ENCODE results near the gene RNU1-1. TPM values are rescaled to one million over a fixed set of nuclear protein-coding genes. Genes with fewer than 3 reads are reported as not detected.
"Not testable (repeated sequence)": the region's sequence is repeated elsewhere in the genome, so short reads cannot be mapped to it uniquely, and the experiment has no call there.

Gene RNU1-1
- total and polyA plus RNA-seq, 2 donors from 2014 or later = 26.8 to 8,605 TPM

DNA sequence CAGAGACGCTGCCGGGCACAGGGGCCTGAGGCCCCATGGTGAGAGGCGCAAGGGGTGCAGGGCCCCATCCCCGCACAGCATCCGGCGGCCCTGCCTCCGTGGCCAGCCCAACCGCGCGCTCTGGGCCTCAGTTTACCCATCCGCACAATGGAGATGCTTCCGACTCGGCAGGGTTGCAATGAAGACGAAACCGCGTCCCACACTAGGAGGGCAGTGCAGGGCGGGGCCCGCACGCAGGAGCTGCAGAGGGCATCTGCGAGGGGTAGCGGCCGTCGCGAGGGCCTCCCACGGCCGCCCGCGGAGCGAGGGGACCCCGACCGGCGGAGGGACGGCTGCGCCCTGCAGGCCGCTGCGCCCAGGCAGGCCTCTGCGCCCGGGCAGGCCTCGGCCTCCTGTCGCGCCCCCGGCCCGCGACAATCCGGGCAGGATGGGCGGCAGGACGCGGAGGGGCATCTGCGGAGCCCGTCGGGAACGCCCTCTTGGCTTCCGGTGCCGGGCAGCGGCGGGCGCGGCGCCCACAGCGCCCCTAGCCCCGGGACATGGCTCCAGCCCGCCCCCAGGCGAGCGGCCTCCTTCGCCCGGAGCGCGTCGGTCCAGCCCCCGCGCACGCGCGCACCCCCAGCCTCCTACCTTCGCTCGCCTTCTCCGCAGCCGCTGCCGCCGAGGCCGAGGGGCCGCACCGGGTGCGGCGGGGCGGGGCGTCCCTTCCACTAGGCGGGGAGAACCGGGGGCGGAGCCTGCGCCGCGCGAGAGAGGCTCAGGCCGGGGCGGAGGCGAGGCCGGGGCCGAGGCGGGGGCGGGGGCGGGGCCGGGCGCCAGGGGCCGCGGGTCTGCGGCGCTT lies 15.3 kb downstream of the RNU1-1 start:
- H3K27ac ChIP-seq (ENCODE audit: low read depth in 2 of 2, low read length in 2 of 2) = peak overlapping the region; percentile 22 to 28
- TF ChIP-seq, protein P1, sequence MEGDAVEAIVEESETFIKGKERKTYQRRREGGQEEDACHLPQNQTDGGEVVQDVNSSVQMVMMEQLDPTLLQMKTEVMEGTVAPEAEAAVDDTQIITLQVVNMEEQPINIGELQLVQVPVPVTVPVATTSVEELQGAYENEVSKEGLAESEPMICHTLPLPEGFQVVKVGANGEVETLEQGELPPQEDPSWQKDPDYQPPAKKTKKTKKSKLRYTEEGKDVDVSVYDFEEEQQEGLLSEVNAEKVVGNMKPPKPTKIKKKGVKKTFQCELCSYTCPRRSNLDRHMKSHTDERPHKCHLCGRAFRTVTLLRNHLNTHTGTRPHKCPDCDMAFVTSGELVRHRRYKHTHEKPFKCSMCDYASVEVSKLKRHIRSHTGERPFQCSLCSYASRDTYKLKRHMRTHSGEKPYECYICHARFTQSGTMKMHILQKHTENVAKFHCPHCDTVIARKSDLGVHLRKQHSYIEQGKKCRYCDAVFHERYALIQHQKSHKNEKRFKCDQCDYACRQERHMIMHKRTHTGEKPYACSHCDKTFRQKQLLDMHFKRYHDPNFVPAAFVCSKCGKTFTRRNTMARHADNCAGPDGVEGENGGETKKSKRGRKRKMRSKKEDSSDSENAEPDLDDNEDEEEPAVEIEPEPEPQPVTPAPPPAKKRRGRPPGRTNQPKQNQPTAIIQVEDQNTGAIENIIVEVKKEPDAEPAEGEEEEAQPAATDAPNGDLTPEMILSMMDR (IDR thresholded peaks at IDR 0.05; ENCODE audit: borderline replicate concordance, extremely low read depth, insufficient read depth) = no peak
- peak overlapping the region; percentile 79 to 82 (median 80) for H3K4me3 ChIP-seq (ENCODE audit: low read length in 3 of 3)
- no peaks in the 10 kb centered on the region for H3K4me1 ChIP-seq (ENCODE audit: control insufficient read depth in 2 of 3, insufficient read depth in 2 of 3, low read depth in 1 of 3, low read length in 3 of 3)
- intact Hi-C loops (cut with DNase I) = no loop called here
- FAIRE-seq (no peak), DNase-seq (peak; percentile 95 to 97 (median 95))
- H3K9me3 ChIP-seq (ENCODE audit: control insufficient read depth in 2 of 3, insufficient read depth in 1 of 3, low read length in 3 of 3) = no peaks in the 10 kb centered on the region
- H3K27me3 ChIP-seq (ENCODE audit: control insufficient read depth, insufficient read depth, low read length) = no peaks in the 10 kb centered on the region
- peak overlapping the region; percentile 32 to 76 (median 40) for H3K9ac ChIP-seq (ENCODE audit: low read length in 3 of 3)
- no peaks in the 10 kb centered on the region for H3K36me3 ChIP-seq (ENCODE audit: control insufficient read depth in 2 of 3, insufficient read depth in 3 of 3, low read length in 3 of 3)

DNA sequence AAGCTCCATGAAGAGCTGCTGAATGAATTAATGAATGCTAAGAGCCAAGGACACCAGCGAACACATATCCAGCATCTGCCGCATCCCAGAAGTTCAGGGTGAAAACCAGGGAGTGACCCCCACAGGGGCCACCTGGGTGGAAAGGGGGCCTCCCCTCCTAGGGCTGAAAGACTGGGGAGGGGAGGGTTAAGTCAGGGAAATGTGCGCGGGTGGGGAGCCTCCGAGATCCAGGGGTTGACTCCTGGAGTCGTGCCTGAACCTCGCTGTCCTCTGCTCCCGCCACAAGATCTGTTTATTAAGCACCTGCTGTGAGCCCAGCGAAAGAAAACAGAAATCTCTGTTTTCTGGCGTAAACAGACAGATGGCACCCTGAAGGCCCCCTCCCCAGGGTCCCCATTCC lies 16.0 kb downstream of the RNU1-1 start:
- Histone ChIP-seq H3K4me3 (ENCODE audit: low read length in 3 of 3) (peak overlapping the region in 1 of 3 donors; percentile 79), H3K9ac (ENCODE audit: low read length in 3 of 3) (peak overlapping the region in 1 of 3 donors; percentile 40), H3K27ac (ENCODE audit: low read depth in 2 of 2, low read length in 2 of 2) (peak overlapping the region in 1 of 2 donors; percentile 28)
- DNase-seq; H3K9me3 ChIP-seq (ENCODE audit: control insufficient read depth in 2 of 3, insufficient read depth in 1 of 3, low read length in 3 of 3); intact Hi-C loops (cut with DNase I); H3K36me3 ChIP-seq (ENCODE audit: control insufficient read depth in 2 of 3, insufficient read depth in 3 of 3, low read length in 3 of 3); FAIRE-seq; H3K4me1 ChIP-seq (ENCODE audit: control insufficient read depth in 2 of 3, insufficient read depth in 2 of 3, low read depth in 1 of 3, low read length in 3 of 3); H3K27me3 ChIP-seq (ENCODE audit: control insufficient read depth, insufficient read depth, low read length): not testable (repeated sequence)

DNA sequence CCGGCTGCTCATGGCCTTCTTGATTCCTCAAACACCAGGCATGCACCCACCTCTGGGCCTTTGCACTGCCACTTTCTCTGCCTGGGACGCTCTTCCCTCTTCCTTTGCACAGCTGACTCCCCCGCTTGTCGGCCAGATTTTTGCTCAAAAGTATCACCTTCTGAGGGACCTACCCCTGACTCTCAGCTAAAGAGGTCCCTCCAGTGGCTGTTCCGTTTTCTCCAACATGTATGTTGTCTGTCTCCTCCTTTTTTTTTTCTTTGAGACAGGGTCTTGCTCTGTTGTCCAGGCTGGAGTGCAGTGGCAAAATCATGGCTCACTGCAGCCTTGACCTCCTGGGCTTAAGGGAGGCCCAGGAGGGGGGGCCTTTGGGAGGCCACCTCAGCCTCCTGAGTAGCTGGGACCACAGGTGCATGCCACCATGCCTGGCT lies 16.6 kb downstream of the RNU1-1 start:
- H3K9me3 ChIP-seq (ENCODE audit: control insufficient read depth in 2 of 3, insufficient read depth in 1 of 3, low read length in 3 of 3); DNase-seq; intact Hi-C loops (cut with DNase I); H3K27ac ChIP-seq (ENCODE audit: low read depth in 2 of 2, low read length in 2 of 2); H3K4me1 ChIP-seq (ENCODE audit: control insufficient read depth in 2 of 3, insufficient read depth in 2 of 3, low read depth in 1 of 3, low read length in 3 of 3); H3K9ac ChIP-seq (ENCODE audit: low read length in 3 of 3); H3K4me3 ChIP-seq (ENCODE audit: low read length in 3 of 3); FAIRE-seq; H3K36me3 ChIP-seq (ENCODE audit: control insufficient read depth in 2 of 3, insufficient read depth in 3 of 3, low read length in 3 of 3); H3K27me3 ChIP-seq (ENCODE audit: control insufficient read depth, insufficient read depth, low read length): not testable (repeated sequence)

DNA sequence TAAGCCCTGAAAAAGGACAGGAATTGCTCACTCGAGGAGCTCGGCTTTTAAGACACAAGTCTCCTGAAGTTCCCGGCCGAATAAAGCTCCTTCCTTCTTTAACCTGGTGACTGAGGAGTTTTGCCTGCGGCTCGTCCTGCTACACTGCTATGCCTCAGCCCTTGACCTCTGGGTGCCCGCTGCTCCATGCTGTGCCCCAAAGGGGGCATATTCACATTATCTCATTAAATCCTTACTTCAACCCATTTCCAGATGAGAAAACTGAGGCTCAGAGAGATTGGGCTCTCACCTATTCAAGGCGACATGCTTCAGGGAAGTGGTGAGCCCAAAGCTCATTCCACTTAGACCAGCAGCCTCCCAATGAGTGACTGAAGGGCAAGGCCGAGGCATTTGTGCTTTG lies 20.4 kb downstream of the RNU1-1 start:
- H3K4me3 ChIP-seq (ENCODE audit: low read length in 3 of 3); H3K9ac ChIP-seq (ENCODE audit: low read length in 3 of 3); H3K36me3 ChIP-seq (ENCODE audit: control insufficient read depth in 2 of 3, insufficient read depth in 3 of 3, low read length in 3 of 3); DNase-seq; intact Hi-C loops (cut with DNase I); H3K9me3 ChIP-seq (ENCODE audit: control insufficient read depth in 2 of 3, insufficient read depth in 1 of 3, low read length in 3 of 3); H3K4me1 ChIP-seq (ENCODE audit: control insufficient read depth in 2 of 3, insufficient read depth in 2 of 3, low read depth in 1 of 3, low read length in 3 of 3); H3K27me3 ChIP-seq (ENCODE audit: control insufficient read depth, insufficient read depth, low read length); H3K27ac ChIP-seq (ENCODE audit: low read depth in 2 of 2, low read length in 2 of 2); FAIRE-seq: not testable (repeated sequence)

DNA sequence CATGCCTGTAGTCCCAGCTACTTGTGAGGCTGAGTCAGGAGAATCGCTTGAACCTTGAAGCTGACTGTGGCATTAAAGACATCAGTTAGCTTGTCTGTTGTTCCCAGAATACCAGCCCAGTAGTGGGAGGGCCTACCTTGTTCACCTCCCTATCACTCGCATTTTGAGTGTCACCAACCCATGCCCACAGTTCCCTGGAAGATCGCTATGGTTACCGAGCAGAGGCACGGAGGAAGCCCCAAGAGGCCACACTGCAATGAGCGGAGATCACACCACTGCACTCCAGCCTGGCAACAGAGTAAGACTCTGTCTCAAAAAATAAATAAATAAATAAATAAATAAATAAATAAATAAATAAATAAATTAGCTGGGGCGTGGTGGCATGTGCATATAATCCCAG lies 21.1 kb downstream of the RNU1-1 start:
- H3K9ac ChIP-seq (ENCODE audit: low read length in 3 of 3); H3K27ac ChIP-seq (ENCODE audit: low read depth in 2 of 2, low read length in 2 of 2); H3K9me3 ChIP-seq (ENCODE audit: control insufficient read depth in 2 of 3, insufficient read depth in 1 of 3, low read length in 3 of 3); H3K4me3 ChIP-seq (ENCODE audit: low read length in 3 of 3); H3K4me1 ChIP-seq (ENCODE audit: control insufficient read depth in 2 of 3, insufficient read depth in 2 of 3, low read depth in 1 of 3, low read length in 3 of 3); intact Hi-C loops (cut with DNase I); H3K27me3 ChIP-seq (ENCODE audit: control insufficient read depth, insufficient read depth, low read length); FAIRE-seq; H3K36me3 ChIP-seq (ENCODE audit: control insufficient read depth in 2 of 3, insufficient read depth in 3 of 3, low read length in 3 of 3): not testable (repeated sequence)
- peak in 1 of 5 donors; percentile 20 for DNase-seq
